ENCODE data around the gene KIRREL3.

The KIRREL3 gene

GRCh38 chr11:126660321-126660720 is 340.2 kb downstream of the KIRREL3 start:
- no peak for TF ChIP-seq CTCF (IDR thresholded peaks at IDR 0.05; ENCODE audit: low read depth, low read length)
- no peak overlapping the region for H3K4me3 ChIP-seq (ENCODE audit: low read depth, low read length)

GRCh38 chr11:126658306-126659056 is 342.1 kb downstream of the KIRREL3 start:
- TF ChIP-seq CTCF (IDR thresholded peaks at IDR 0.05; ENCODE audit: low read depth, low read length), result no peak
- no peak overlapping the region for H3K4me3 ChIP-seq (ENCODE audit: low read depth, low read length)

- no peak for TF ChIP-seq CTCF (IDR thresholded peaks at IDR 0.05; ENCODE audit: low read depth, low read length)
- no peak overlapping the region for H3K4me3 ChIP-seq (ENCODE audit: low read depth, low read length)
These were observed 344.8 kb downstream of the KIRREL3 start for GRCh38 chr11:126655807-126656128.

- no peak overlapping the region for H3K4me3 ChIP-seq (ENCODE audit: low read depth, low read length)
- no peak for TF ChIP-seq CTCF (IDR thresholded peaks at IDR 0.05; ENCODE audit: low read depth, low read length)
These were observed 345.4 kb downstream of the KIRREL3 start for GRCh38 chr11:126654886-126655806.

- TF ChIP-seq CTCF (IDR thresholded peaks at IDR 0.05; ENCODE audit: low read depth, low read length), result no peak
These were observed 347.5 kb downstream of the KIRREL3 start for GRCh38 chr11:126653040-126653439.

GRCh38 chr11:126647735-126648134 is 352.8 kb downstream of the KIRREL3 start:
- H3K4me3 ChIP-seq (ENCODE audit: low read depth, low read length), result 0 out of 2 replicates have a peak overlapping the region, but pooled peaks have one; percentile 23
- TF ChIP-seq CTCF (IDR thresholded peaks at IDR 0.05; ENCODE audit: low read depth, low read length), result no peak

More at GRCh38 chr11:126653040-126653439, 347.5 kb downstream of the KIRREL3 start:
- no peak overlapping the region for H3K4me3 ChIP-seq (ENCODE audit: low read depth, low read length)

Measured in WI38 (cell line).